CD4-positive, alpha-beta T cell (primary cell): Measurements from ENCODE around the gene BRIX1. TPM values are rescaled to one million over a fixed set of nuclear protein-coding genes. Genes with fewer than 3 reads are reported as not detected.
"Not testable (repeated sequence)": the region's sequence is repeated elsewhere in the genome, so short reads cannot be mapped to it uniquely, and the experiment has no call there.

ENCODE experiments used
- ATAC-seq: fragments of 200-7000 bp; cut with Tn5 transposase; one replicate; pipeline ENCODE4 v1.10.0; 2022; ENCODE audit warnings: mild to moderate bottlenecking; ENCODE audit not compliant: poor library complexity
- CTCF ChIA-PET: fragments of 350-600 bp; sonication (Branson Sonifier 250); formaldehyde crosslinking; loops from one replicate; lab custom pipeline; 2021; ENCODE audit warnings: antibody characterized with exemption, inconsistent platforms; lab: Charles Lee
- POLR2A ChIA-PET: fragments of 350-600 bp; sonication (Branson Sonifier 250); formaldehyde crosslinking; loops from one replicate; lab custom pipeline; 2021; ENCODE audit warnings: antibody characterized with exemption, inconsistent platforms; lab: Charles Lee
- DNase-seq, 14 experiments: peaks; one replicate each; pipeline ENCODE4 v3.0.0-alpha.2; 2013 to 2020; ENCODE audit warnings: mixed read lengths in 2 of 14
- H3K27ac ChIP-seq, 2 donors: one replicate each; pipeline versions ENCODE4 v1.5.1 to v1.7.0; 2013; ENCODE audit warnings: low read length in 2 of 2, low read depth in 1 of 2, mild to moderate bottlenecking in 1 of 2
- H3K27me3 ChIP-seq, 2 experiments: 1 replicate in 1 of 2; 2 replicates in 1 of 2; pipeline versions ENCODE4 v1.6.1 to v1.7.0; 2013; ENCODE audit warnings: low read length in 2 of 2, control low read depth in 1 of 2, mild to moderate bottlenecking in 1 of 2, moderate library complexity in 1 of 2; ENCODE audit not compliant: insufficient read depth in 2 of 2, control insufficient read depth in 1 of 2
- H3K36me3 ChIP-seq: one replicate; pipeline ENCODE4 v1.6.1; 2013; ENCODE audit warnings: low read length, control low read depth; ENCODE audit not compliant: insufficient read depth
- H3K4me1 ChIP-seq: one replicate; pipeline ENCODE4 v1.6.1; 2013; ENCODE audit warnings: low read length, control low read depth; ENCODE audit not compliant: insufficient read depth
- H3K4me3 ChIP-seq: one replicate; pipeline ENCODE4 v1.5.1; 2013; ENCODE audit warnings: mild to moderate bottlenecking, low read length, moderate library complexity
- H3K9me3 ChIP-seq, 2 experiments: 1 replicate in 1 of 2; 2 replicates in 1 of 2; pipeline versions ENCODE4 v1.6.1 to v1.7.0; 2013; ENCODE audit warnings: low read length in 2 of 2, mild to moderate bottlenecking in 2 of 2, control low read depth in 1 of 2, moderate library complexity in 1 of 2; ENCODE audit not compliant: control insufficient read depth in 1 of 2, insufficient read depth in 1 of 2
- H3K27ac Mint-ChIP-seq: one replicate; pipeline ENCODE4 v1.8.0; 2020; ENCODE audit warnings: mixed read lengths
- H3K27me3 Mint-ChIP-seq: one replicate; pipeline ENCODE4 v1.8.0; 2021; ENCODE audit warnings: mixed read lengths
- H3K36me3 Mint-ChIP-seq: one replicate; pipeline ENCODE4 v1.8.0; 2021; ENCODE audit warnings: low read depth, mixed read lengths
- H3K4me1 Mint-ChIP-seq: one replicate; pipeline ENCODE4 v1.8.0; 2021; ENCODE audit warnings: low read depth, mixed read lengths
- H3K4me3 Mint-ChIP-seq: one replicate; pipeline ENCODE4 v1.8.0; 2020; ENCODE audit warnings: mild to moderate bottlenecking, mixed read lengths
- H3K9me3 Mint-ChIP-seq: one replicate; pipeline ENCODE4 v1.8.0; 2020; ENCODE audit warnings: mixed read lengths
- intact Hi-C, 2 experiments: fragments of 100-400 bp; cut with DNase I in 1 of 2; cut with micrococcal nuclease in 1 of 2; formaldehyde crosslinking; loops; one replicate each; pipeline versions ENCODE4 v1.15.1 to v1.9.0; 2023 to 2025; cut with DNase I, micrococcal nuclease
- total RNA-seq, 174 experiments: library from RNA in 2 of 174; stranded (reverse) in 2 of 174; gene quantifications; one replicate each; pipeline ENCODE4 v1.2.3 and lab custom pipeline; 2021 to 2026
- TF ChIP-seq, protein P1 (sequence below): fragments of 200-600 bp; IDR thresholded peaks from one replicate; pipeline ENCODE4 v1.8.0; 2022; ENCODE audit warnings: antibody characterized with exemption, mild to moderate bottlenecking

BRIX1 gene
- total RNA-seq, 2 experiments from 2014 or later: 29.7 to 30.2 TPM

DNA sequence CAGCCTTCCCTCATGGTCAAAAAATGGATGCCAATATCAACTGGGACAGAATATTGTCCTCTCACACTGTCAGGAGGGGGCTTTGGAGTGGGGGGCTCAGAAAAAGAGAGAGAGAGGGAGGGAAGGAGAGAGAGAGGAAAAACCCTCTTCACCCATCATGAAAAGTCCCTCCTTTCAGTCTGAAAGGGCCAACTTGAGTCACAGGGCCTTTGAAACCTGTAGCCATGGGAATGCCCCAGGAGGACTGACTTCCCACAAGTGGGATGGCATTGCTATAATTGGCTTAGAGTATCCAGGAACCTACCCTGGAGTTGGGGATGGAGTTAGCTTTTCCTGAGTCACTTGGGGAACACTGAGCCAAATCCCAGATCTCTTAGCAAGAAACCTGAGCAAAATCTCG, 55.0 kb downstream of the BRIX1 start:
- intact Hi-C loops: no loop called here
- ATAC-seq: no peak
- POLR2A ChIA-PET: no interaction called here
- H3K36me3 Mint-ChIP-seq: no peaks in the 10 kb centered on the region
- H3K4me1 Mint-ChIP-seq: no peaks in the 10 kb centered on the region
- H3K9me3 ChIP-seq: peaks cover 0 to 3% of the 10 kb centered on the region in 2 experiments
- no peak overlapping the region for H3K4me3 ChIP-seq
- DNase-seq: no peak
- CTCF ChIA-PET: no interaction called here
- TF ChIP-seq, protein P1, sequence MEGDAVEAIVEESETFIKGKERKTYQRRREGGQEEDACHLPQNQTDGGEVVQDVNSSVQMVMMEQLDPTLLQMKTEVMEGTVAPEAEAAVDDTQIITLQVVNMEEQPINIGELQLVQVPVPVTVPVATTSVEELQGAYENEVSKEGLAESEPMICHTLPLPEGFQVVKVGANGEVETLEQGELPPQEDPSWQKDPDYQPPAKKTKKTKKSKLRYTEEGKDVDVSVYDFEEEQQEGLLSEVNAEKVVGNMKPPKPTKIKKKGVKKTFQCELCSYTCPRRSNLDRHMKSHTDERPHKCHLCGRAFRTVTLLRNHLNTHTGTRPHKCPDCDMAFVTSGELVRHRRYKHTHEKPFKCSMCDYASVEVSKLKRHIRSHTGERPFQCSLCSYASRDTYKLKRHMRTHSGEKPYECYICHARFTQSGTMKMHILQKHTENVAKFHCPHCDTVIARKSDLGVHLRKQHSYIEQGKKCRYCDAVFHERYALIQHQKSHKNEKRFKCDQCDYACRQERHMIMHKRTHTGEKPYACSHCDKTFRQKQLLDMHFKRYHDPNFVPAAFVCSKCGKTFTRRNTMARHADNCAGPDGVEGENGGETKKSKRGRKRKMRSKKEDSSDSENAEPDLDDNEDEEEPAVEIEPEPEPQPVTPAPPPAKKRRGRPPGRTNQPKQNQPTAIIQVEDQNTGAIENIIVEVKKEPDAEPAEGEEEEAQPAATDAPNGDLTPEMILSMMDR: no peak
- H3K27me3 Mint-ChIP-seq: no peaks in the 10 kb centered on the region
- no peaks in the 10 kb centered on the region for H3K27me3 ChIP-seq
- H3K27ac ChIP-seq: no peak overlapping the region
- H3K4me3 Mint-ChIP-seq: no peak overlapping the region
- no peaks in the 10 kb centered on the region for H3K9me3 Mint-ChIP-seq
- peaks cover 3% of the 10 kb centered on the region for H3K36me3 ChIP-seq
- no peak overlapping the region for H3K27ac Mint-ChIP-seq
- H3K4me1 ChIP-seq: no peaks in the 10 kb centered on the region

DNA sequence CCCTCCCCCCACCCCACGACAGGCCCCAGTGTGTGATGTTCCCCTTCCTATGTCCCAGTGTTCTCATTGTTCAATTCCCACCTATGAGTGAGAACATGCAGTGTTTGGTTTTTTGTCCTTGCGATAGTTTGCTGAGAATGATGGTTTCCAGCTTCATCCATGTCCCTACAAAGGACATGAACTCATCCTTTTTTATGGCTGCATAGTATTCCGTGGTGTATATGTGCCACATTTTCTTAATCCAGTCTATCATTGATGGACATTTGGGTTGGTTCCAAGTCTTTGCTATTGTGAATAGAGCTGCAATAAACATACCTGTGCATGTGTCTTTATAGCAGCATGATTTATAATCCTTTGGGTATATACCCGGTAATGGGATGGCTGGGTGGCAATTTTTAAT, 56.1 kb downstream of the BRIX1 start:
- H3K4me3 ChIP-seq, H3K27ac ChIP-seq, intact Hi-C loops, H3K27ac Mint-ChIP-seq, POLR2A ChIA-PET, H3K27me3 Mint-ChIP-seq, H3K36me3 ChIP-seq, H3K4me3 Mint-ChIP-seq, CTCF ChIA-PET, H3K9me3 ChIP-seq, H3K27me3 ChIP-seq, H3K4me1 Mint-ChIP-seq, ATAC-seq, H3K4me1 ChIP-seq, DNase-seq, H3K36me3 Mint-ChIP-seq, H3K9me3 Mint-ChIP-seq: not testable (repeated sequence)

Other genes starting within 250 kb of the BRIX1 start
- under 1 TPM in 1 of 2 experiments, not detected in 1; 0.20 TPM for gene TTC23L, start 76.5 kb upstream of the BRIX1 start, total RNA-seq
- 10 to 100 TPM; 26.7 to 29.2 TPM for gene RAD1, start 207 bp upstream of the BRIX1 start, total RNA-seq
- 10 to 100 TPM; 47.9 to 50.4 TPM for gene DNAJC21, start 13.8 kb downstream of the BRIX1 start, total RNA-seq
- gene AGXT2, start 132.2 kb downstream of the BRIX1 start, total RNA-seq: not detected